ENCODE results near the gene ZNF202.
"Not testable (repeated sequence)": the region's sequence is repeated elsewhere in the genome, so short reads cannot be mapped to it uniquely, and the experiment has no call there.

ZNF202 gene

GRCh38 chr11:123740787-123741158, 687 bp downstream of the ZNF202 start:
- DNase-seq: no peak

DNA sequence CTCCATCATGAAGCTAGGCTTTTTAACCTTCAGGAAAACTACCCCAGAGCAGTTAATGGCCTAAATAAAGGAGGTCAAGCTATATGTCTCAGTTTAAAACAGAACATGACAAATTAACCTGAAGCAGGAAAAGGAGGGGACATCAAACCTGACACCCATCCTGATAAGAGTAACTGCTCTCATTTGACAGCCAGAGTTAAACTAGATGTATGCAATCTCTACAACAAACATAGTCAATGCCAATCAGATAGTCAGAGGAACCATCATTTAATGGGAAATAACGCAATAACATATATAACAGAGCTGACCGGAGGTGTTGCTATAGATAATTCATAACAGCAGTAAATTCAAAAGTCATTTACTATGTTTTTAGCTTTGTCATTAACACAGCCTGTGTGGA, 3.1 kb downstream of the ZNF202 start:
- DNase-seq: no peak

DNA sequence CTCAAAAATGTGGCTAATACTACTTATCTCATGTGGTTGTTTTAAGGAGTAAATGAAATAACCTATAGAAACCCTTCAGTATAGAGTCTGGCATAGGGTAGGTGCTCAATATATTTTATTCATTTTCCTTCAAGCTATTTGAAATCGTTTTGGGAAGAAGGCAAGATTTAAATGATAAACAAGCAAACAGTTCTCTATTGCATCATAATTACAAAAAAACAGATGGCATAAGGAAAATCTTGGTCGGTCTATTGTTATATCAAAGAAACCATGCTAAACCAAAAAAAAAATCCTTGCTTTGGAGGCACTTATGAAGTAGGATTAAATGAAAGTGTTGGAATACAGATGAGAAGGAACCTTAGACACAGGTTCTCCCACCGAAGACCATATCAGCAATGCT, 4.7 kb downstream of the ZNF202 start:
- DNase-seq: no peak

DNA sequence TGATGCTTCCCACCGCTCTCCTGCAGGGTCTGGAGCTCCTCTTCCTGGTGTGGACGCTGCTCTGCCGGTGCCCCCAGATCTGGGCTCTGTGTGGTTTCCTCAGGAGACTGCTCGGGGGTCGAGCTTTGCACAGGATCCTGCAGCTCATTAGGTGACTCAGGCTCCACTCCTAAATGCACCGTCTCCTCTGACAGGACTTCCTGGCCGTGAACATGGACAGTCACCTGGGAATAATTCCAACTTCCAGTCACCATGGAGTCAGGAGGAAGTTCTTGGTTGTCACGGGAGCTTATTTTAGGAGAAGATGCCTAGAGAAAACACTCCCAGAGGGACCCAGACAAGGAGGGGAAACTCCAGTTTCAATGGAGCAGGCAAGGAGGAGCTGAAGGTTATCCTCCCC, 11.9 kb downstream of the ZNF202 start:
- DNase-seq: no peak

GRCh38 chr11:123725995-123726655, 15.3 kb downstream of the ZNF202 start:
- no peak for DNase-seq

GRCh38 chr11:123719452-123719851, 22.0 kb downstream of the ZNF202 start:
- peak; percentile 2 for DNase-seq

DNA sequence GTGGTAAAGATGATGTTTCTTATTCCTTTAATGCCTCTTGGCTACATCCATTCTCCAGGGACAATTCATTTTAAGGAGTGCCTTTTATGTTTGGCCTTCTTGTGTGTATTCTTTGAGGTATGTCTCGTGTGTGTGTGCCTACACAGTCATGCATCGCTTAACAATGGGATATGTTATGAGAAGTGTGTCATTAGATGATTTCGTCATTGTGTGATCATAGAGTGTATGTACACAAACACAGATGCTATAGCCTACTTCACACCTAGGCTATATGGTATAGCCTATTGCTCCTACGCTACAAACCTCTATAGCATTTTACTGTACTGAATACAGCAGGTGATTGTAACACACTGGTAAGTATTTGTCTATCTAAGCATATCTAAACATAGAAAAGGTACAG, 23.0 kb downstream of the ZNF202 start:
- DNase-seq: no peak

DNA sequence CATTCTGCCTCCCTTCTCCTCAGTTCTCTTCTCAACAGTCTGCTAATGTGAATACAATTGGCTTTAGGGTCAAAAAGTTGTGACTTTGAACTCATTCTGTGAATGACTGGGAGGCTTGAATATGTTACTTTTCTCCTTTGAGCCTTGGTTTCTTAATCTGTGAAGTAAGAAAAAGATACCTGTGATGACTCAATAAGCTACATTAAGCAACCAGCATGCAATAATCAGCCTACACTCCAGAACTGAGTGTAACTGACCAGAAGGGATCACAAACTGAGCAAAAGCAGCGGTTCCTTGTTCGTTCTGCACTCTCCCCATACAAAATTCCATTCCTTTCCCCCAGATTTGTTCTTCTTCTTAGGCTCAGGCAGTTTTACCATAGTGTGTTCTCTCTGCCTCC, 23.4 kb downstream of the ZNF202 start:
- DNase-seq: no peak

GRCh38 chr11:123712627-123713026, 28.8 kb downstream of the ZNF202 start:
- not testable (repeated sequence) for DNase-seq

- DNase-seq: peak; percentile 69
Measured at GRCh38 chr11:123707606-123708205, 33.8 kb downstream of the ZNF202 start.

- DNase-seq: no peak
Measured at GRCh38 chr11:123707206-123707605, 34.3 kb downstream of the ZNF202 start.

GRCh38 chr11:123704341-123704740, 37.1 kb downstream of the ZNF202 start:
- DNase-seq: no peak

- DNase-seq: no peak
Measured at GRCh38 chr11:123702696-123703095, 38.8 kb downstream of the ZNF202 start.

DNA sequence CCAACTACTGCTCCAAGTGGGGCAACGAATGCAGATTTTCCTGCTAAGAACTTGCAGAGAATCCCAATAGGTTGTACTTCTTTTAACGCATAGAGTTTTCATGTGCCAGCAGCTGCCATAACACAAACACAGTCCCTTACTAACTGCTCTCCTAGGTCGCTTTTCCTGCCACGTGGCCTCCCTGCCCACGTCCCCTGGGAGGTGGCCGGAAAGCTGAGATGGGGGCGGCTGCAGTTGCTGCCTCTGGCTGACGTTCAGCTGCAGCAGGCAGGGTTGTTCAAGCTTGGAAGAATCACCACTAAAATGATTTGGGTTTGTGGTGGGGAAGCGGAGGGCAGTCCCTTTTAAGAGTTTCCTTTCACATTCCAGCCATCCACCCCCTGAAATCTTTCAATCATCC, 39.3 kb downstream of the ZNF202 start:
- no peak for DNase-seq

GRCh38 chr11:123700772-123701171, 40.7 kb downstream of the ZNF202 start:
- DNase-seq: no peak

DNA sequence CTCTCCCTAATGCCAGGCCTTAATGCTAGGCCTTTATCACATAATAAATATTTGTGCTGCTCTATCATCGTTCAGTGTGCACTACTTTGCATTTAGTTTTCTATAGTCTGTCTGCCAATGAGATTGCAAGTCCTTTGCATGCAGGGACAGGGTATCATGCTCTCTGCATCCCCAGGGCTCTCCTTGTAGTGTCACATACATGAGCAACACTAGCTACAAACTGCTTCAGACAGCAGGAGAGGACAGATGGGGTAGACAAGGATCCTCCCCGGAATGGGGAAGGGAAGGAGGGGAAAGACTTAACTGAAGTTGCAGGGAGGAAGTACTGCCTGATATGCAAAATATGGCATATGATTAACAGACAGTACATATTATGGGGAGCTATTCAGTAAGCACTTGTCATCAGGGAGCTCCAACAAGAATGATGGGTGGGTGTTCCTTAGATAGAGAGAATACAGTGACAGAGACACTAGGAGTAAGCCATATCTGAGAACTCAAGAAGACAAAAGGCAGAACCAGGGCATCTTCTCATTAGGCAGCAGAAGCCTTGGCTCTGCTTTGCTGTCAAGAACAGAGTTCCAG, 42.8 kb downstream of the ZNF202 start:
- no peak for DNase-seq

DNA sequence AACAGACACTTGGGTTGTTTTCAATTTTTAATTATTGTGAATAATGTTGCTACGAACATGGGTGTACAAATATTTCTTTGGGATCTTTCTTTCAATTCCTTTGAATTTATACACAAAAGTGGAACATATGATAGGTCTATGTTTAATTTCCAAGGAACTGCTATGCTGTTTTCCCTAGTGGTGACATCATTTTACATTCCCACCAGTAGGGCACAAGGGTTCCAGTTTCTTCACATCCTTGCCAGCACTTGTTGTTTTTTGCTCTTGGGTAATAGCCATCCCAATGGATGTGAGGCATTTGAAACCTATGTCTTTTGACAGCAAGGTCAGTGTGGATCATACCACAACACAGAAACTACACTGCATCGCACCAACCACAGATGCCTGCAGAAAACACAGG, 45.3 kb downstream of the ZNF202 start:
- DNase-seq: no peak

DNA sequence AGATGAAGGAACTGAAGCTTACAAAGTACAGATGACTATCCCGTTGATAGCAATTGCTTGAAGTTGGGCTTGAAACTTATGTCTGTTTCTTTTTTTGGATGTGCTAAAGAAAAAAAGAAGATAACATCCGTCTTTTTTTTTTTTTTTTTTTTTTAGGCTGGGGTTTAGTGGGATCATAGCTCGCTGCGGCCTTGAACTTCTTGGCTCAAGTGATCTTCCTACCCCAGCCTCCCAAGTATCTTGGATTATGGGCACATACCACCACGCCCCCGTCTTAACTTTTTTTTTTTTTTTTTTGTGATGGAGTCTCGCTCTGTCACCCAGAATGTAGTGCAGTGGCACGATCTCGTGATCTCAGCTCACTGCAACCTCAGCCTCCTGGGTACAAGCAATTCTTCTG, 46.2 kb downstream of the ZNF202 start:
- DNase-seq: no peak

- no peak for DNase-seq
Measured at GRCh38 chr11:123694551-123694950, 46.9 kb downstream of the ZNF202 start.

DNA sequence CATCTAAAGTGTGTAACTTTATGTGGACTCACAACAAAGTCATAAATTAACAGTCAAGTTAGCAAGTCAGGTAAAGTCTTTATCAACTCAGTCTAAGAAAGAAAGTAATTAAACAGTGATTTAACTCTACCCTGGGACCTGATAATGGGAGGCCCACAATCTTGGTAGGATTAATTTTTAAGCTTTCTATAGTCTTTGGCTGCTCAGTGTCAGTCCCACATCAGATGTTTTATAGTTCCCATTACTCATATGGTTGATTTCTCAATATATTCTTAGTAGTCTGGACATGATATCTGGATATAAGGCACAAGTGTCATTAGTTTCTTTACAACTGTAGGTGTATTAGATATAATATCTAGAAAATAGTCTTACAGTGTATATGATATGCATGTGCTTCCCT, 48.5 kb downstream of the ZNF202 start:
- no peak for DNase-seq

DNA sequence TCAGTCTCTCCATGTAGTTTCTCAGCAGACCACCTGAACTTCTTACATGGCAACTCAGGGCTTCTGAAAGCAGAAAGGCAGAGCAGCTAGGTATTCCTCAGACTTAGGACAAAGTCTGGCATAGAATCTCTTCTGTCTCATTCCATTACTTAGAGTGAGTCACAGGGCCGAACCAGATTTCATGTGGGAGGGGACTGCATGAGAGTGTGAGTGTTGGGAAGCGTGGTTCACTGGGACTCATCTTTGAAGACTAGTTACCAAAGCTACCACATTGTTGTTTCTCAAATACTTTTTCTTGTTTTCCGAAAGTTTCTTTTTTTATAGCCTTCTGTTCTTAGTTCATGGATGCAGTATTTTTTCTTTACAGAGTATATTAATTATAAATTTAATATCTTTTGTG, 51.0 kb downstream of the ZNF202 start:
- no peak for DNase-seq

GRCh38 chr11:123684601-123685000, 56.9 kb downstream of the ZNF202 start:
- DNase-seq: no peak

DNA sequence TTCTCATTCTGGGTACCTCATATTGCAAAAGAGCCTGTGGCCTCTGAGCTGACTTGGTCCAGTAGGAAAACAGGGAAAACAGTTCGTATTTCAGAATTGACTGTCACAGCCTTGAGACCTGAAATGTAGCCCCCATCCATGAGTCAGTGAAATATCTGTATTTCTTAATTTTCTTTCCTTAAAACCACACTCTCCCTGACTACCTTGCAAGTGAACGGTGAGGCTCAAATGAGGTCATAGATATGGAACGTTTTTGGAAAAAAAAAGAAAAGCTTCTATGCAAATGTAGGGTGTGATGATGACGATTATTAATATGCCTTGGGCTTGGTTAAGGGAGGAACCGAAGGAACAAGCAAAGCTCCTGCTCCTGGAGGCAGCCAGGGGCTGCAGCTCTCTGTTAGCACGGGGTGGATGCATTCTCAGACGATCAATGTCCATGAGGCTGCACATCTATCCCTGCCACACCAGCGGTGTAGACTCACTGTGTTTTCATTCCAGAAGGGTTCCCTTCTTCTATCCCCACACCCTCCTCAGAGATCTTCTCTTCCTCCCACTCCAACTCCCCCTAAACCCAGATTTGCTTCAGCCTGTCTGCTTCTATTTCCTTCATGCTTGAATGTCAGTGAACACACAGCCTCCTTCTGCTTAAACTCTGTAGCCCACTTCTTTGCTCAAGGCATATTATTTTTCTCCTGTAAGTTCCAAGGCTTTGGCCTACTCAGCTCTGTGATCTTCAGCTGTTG, 57.9 kb downstream of the ZNF202 start:
- no peak for DNase-seq
